HG02678 (cell line): Measurements from ENCODE around the gene SNX19.
"Not testable (repeated sequence)": the region's sequence is repeated elsewhere in the genome, so short reads cannot be mapped to it uniquely, and the experiment has no call there.

Experiments used
- ATAC-seq: cut with Tn5 transposase; IDR thresholded peaks from one replicate; pipeline ENCODE4 v1.9.1; 2021; ENCODE audit warnings: mild to moderate bottlenecking, moderate library complexity; ENCODE audit not compliant: unreplicated experiment

SNX19 gene

DNA sequence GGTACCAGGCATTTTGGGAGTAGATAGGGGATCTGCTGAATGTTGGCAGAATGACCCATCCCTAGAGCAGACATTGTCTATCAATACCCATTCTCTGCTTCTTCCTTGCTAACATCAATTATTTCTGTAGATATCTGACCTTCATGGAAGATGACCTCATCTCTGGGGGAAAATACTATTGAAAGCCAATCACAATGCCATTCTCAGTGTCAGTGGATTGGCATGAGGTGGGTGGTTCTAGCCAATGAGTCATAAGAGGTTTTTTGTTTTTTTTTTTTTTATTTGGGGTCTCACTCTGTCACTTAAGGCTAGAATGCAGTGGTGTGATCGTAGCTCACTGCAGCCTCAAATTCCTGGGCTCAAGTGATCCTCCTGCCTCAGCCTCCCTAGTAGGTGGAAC lies 42.5 kb downstream of the SNX19 start:
- no peak for ATAC-seq

DNA sequence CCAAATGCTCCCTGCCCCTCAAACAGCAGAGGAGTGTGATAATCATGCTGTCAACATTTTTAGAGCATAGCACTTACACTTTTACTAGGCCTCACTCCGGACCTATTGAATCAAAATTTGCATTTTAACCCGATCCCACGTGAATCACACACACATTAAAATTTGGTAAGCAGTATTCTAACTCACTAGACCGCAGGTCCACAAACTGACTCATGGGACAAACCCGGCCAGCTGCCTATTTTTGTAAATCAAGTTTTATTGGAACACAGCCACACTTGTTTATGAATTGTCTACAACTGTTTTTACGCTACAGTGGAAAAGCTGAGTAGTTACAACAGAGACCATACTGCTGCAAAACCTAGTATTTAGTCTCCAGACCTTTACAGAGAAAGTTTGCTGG lies 43.3 kb downstream of the SNX19 start:
- ATAC-seq = no peak

DNA sequence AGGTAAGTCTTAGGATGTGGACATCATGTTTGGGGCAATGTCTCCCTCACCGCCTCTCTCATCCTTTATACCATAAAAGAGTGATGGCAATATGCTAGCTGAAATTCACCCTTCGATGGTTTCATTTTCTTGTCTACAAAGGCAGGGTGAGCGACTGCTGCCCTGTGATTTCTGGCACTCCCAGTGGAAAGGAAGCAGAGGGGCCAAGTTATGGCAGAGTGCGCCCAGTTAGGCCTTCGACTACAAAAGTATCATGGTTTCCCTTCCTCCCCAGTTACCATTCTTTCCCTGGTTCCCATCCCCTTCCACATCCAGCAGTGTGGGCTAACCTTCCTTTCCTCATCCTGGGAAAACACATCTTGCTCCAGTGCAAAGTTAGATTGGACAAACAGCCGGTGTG lies 43.8 kb downstream of the SNX19 start:
- ATAC-seq = no peak

DNA sequence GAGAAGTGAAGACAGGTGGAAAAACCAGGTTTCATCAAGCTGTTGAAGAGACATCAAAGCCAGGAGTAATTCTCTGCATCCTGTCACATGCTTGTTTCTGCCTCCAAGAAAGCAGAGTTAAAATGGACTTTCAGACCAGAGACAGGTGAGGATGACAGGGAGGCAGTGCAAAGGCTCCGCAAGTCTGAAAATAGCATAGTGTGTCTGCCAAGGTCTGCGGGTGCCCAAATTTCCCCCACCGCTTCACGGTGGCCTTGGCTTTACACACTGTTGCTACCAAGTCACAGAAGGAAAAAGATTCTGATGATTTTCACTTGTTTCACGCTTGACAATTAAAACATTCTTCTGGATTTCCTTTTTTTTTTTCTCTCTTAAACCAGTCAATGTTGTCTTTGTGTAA lies 44.2 kb downstream of the SNX19 start:
- no peak for ATAC-seq

DNA sequence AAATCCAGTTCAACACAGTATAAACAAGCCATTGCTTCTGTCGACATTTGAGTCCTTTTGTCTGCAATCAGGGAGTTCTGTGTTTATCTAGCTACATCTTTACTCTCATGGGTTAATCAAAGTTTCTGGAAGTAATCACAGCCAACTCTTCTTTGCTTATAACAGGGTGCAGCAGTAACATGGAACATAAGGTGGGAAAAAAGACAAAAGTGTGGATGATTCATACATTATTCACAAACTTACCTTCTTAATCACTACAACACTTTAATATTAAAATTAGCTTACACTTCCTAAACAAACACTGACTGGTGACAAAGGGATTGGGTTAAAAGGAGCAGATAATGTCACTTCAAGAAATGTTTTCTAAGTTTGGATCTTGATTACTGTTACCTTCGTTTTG lies 44.7 kb downstream of the SNX19 start:
- no peak for ATAC-seq

DNA sequence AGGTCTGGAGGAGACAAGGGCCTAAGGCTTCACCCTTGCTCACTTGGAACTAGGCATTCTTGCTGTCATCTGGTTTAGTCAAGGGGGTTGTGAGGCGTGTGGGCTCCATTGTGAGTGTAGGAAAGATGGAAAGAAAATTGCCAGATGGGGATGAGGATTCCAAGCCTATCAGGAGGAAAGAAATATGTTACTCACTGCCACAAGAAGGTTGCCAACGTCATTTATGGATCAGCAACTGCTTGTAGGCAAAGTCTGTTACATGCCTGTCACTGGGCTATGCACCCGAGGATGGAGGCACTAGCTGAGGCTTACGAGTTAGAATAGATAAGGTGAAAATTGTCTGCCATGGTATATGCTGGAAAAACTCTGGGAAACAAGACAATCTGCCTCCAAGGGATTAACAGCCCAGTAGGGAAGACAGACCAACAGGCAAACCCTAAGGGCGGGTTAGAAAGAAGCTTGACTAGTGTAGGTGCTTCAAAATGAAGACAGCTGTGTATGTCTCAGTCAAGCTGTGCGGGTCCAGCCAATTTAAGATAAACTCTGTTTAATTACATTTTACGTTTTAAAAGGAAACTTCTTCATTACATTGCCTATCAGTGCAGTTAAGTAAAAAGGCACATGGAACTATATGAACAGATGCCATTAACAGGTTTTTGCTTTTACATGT lies 47.4 kb downstream of the SNX19 start:
- ATAC-seq = no peak

DNA sequence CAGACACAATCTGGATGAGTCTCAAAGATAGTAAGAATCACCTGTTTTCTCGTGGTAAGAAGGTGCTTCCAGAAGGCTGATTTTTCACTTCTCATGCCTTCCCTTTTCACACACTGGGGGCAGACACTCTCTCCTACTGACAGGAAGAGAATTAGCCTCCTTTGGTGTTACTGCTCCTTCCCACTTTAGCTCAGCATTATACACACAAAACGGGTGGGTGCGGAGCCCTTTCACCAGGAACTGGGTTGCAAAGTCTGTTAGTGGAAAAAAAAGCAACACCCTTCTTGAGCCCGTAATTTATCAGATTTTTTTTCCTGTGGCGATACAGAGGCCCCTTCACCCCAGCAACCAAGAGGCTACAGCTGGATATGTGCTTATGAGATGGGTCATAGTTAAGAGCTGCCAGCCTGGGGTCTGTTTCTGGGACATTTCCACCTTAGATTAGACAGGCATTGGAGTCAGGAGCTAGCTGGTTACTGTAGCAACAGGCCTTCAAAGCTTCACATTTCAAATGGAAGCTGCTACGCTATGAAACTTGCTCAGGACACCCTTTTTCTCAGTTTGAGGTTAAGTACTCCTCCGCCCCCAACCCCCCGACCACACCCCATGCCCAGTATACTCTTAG lies 48.1 kb downstream of the SNX19 start:
- ATAC-seq = no peak

DNA sequence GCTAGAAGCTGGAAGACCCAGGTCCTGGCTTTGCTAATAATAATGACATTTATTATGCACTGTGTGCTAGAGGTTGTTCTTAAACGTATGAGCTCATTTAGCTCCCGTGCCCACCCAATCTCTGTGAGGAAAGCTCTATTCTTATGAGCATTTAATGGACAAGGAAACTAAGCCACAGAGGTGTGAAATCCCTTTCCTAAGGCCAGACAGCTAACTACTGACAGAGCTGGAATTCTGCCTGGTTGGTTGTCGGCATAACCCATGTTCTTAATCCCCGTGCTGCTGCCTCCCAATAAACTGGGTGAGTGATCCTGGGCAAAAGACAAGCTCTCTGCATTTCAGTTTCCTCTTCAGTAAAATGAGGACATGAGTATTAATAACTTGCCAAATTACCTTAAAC lies 49.4 kb downstream of the SNX19 start:
- no peak for ATAC-seq

DNA sequence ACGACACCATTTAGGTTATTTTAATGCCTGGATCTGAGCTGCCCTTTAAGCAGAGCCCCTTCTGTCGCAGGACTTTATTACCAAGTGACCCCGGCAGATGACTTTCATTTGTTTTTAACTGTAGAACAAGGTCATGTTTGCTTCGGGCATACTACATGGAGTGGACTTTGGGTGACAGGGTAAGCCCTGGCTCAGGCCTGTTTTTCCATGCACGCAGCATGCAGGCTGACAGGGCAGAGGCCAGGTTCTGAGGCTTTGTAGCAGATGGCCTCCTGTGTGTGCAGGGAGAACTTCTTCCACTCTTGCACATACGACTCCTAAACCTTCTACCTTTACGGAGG lies 50.5 kb downstream of the SNX19 start:
- no peak for ATAC-seq

DNA sequence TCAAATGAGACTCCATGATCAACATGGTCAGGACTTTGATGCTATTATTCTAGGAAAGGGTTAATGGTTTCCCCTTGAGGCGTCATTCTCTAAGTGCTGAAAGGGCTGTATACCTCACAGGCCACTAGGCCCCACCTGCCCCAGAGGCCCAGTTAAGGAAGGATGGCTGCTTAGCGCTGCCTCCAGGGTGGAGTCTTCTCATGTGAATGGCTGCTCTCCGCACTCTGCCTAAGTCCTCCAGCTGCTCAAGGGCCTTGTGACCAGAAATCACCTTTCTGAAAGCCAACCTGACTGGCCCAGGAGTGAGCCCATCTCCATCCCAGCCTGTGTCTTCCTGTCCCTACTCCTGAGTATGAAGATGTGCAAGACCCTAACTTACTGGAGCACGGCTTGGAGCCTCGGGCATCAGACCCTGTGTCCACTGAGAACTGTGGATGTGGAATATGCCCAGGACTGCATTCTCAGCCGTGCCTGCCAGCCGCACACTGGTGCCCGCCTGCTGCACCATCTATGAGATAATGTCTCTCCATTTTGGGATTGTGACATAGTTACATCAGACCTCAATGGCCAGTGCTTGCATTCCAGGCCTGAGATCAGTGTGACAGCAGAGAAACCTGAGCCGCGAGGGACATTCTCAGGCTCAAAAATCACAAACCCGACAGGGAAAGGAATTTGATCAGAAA lies 51.0 kb downstream of the SNX19 start:
- ATAC-seq = no peak

DNA sequence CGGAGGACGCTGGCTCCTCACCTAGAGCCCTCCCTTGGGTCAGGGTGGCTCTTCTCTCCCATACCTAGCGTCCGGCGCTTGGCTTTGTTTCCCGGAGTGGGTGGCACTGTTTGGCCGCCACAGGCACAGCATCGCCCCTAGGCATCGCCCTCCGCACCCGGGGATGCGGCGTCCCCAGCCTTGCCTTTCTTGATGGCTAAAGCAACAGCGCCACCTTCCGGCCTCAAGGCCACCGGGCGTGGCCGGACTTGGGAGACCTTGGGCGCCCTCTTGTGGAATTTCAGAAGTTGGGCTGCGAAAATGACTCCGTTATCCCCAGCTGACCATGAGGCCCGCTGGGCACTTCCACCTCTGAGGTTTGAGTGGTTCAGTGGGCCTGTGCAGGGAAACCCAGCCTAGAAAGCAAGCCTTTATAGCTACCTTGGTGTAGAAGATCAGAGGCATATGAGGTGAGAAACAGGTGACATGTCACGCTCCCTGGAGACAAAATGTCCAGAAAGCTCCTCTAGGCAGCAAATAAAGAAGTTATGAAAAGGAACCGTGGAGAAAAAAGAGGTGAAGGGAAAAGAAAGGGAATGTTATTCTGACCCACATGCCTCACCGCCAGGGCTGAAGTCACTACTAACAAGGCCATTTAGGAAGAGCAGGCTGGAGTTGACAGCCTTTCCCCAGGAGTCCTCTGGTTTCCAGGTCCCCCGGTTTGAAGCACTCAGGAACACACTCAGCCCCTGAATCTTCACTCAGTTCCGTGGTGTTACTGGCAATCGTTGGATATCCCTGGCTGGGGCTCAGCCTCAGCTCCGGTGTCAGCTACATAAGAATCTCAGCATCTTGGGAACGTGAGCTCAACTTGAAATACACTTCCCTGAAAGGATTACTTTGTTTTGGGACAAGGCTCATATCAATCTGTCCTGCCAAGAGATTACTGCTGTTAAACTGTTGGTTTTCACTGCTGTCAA lies 54.1 kb downstream of the SNX19 start:
- ATAC-seq = peak; percentile 75

DNA sequence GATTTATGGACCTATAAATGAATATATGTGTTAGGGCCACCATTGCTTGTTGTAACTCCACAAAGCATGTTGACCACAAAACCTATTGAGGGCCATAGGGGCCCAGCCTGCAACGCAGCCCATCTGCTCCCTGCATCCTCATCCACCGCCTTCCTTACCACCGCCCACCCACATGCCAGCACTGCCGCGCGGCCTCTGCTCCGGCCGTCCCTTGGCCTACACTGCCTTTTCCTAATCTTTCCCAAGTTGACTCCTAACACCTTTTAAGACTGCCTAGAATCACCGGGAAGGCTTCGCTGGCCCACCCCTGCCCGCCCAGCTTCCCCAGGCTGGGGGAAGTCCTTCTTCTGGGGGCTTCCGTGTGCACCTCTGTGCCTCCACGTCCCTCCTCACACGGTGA lies 55.0 kb downstream of the SNX19 start:
- no peak for ATAC-seq

DNA sequence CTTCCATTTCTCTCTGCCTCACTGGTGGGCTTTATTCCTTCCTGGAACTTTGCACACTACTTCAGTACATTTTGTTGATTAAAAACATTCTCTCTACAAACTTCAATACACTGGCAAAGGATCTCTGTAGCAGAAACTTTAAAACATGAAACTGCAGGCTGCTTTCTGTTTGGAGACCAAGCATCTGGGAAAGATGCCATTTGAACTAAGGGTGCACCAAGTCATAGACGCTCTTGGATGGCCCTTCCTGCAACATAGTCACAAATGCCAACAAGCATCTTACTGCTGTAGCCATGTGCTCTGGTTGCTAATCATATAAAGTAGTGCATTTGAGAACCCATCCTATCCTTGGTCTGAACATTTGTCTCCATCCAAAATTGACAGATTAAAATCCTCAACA lies 56.4 kb downstream of the SNX19 start:
- no peak for ATAC-seq

DNA sequence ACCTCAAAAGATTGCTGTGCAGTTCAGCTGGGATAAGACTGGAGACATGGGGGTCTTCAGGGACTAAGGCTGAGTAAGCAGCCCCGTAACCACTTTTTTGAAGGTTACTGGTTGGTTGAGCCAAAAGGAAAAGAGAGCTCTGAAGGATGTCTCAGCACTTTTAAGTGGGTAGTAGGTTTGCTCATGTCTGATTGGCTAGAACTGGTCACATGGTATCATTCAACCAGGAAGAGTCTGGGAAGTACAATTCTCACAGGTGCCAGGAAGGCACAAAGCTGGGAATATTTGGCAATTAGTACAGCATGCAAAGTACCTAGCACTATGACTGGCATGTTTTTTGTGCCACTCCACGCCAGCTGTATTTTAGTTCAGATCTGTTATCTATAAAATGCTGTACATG lies 58.1 kb downstream of the SNX19 start:
- ATAC-seq = no peak

DNA sequence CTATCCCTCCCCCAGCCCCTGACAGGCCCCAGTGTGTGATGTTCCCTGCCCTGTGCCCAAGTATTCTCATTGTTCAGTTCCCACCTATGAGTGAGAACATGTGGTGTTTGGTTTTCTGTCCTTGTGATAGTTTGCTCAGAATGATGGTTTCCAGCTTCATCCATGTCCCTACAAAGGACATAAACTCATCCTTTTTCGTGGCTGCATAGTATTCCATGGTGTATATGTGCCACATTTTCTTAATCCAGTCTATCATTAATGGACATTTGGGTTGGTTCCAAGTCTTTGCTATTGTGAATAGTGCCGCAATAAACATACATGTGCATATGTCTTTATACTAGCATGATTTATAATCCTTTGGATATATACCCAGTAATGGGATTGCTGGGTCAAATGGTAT lies 60.6 kb downstream of the SNX19 start:
- not testable (repeated sequence) for ATAC-seq

DNA sequence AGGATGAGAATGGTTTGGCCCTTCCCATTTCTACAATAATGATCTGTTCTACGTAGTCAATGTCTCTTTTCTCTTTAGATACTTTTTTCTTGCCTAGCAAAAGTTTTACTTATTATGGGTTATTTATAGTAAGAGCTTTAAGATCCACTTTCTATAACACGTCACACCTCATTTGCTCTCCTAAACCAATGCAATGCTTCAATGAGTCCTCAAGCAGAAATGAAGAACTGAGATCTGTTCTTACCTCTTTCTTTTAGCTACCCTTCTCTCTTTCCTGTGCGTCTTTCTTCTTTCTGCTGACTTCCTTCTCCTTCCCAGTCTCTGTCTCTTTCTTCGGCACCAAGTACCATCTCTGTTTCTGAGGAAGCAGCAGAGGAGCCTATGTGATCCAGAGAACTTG lies 61.8 kb downstream of the SNX19 start:
- ATAC-seq = peak; percentile 60

DNA sequence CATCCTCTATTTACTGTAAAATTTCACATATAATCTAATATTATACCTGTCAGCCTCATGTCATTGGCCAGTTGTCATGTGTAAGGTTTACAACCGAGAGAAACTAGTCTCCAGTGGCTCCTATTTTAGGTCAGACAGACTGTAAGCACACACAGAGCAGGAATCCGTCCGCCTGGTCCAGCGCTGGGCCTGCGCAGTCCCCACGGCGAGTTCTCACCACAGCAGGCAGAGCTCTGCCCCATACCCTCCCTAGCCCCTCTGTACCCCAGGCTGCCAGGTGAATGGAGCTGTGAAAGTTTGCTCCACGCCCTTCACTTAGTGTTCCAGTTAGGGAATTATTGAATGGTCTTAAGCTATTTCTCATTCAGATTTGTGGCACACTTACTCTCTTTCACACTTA lies 63.7 kb downstream of the SNX19 start:
- ATAC-seq = no peak

DNA sequence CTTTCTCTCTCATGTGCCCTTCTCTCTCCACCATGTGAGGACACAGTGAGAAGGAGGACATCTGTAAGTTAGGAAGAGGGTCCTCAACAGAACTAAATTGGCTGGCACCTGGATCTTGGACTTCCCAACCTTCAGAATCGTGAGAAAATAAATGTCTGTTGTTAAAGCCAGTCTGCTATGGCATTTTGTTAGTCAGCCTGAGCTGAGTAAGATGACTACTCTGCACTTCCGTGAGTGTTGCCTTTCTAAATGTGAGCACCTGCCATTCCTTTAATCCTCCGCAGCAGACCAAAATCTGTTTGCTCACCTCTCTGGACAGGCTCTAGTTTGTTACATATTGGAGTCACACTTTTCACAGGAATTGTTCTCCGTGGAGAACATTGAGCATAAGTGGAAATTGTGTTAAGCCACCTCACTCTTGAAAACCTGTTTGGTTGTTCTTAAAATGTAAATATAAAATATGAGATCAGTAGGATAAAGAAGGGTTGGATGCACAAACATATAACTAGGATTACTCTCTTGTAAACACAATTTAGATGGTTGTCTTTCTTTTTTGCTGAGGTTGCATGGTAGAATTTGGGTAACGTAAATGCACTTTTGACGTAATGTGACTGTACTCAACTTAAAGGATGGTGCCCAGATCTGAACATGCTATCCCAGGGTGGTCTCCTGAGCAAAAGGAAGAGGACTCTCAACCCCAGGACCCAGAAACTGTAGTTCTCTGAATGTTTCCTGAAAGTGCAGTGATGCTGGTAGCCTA lies 65.9 kb downstream of the SNX19 start:
- ATAC-seq = no peak

DNA sequence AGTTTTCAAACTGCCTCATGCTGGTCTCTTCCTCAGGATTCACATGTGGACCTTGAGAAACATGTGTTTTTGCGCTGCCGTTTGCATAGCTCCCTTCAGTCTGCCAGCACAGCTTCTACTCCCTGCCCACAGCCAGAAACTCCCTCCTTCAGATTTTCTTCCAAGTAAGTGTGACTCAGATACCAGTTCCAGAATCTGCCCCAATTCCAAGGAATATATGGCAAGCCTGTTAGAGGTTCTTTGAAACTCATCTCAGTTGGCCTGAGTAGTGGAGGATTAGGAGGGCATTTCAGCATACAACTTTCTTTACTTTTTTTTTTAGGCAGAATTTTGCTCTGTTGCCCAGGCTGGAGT lies 67.1 kb downstream of the SNX19 start:
- no peak for ATAC-seq

DNA sequence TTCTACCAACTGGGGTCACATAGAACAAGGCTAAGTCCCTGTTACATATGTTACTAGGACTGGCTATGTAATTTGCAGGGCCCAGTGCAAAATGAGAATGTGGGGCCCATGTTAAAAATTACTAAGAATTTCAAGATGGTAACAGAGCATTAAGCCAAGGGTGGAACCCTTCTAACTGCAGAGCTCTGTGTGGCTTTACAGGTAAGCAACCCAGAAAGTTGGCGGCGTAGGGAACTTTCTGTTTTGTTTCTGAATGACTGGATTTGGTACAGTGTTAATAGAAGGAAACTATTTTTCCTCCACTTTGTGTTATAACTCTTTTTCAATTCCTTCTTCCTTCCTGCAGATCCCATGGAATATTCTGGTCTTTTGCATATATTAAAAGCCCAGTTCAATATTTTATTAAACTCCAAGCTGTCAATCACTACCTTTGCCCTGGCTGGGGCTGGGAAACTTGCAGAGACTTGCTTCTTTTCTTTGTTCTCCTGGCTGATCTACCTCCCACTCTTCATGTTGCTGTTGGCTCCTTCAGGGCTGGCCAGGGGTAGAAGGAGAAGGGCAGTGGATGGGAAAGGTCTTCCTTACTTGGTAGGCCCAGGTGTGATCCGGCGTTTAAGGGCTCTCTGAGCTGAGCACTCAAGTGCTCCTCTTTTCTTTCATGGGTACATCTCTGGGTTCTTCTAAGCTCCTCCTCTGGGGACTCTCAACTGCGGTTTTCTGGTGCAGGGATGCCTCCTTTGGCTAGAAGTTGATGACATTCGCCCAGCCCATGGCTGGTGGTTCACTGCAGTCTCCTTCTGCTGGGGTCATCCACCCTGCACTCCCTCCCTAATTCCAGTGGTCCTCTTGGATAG lies 67.7 kb downstream of the SNX19 start:
- ATAC-seq = no peak
